HepG2 (cell line): ENCODE measurements around the gene DOHH. TPM values are rescaled to one million over a fixed set of nuclear protein-coding genes. Genes with fewer than 3 reads are reported as not detected.

Source experiments
- ATAC-seq: fragments of 200-7000 bp; cut with Tn5 transposase; 3 replicates; pipeline ENCODE4 v1.9.1; 2020; ENCODE audit warnings: mild to moderate bottlenecking, moderate library complexity
- BruUV-seq: library from RNA; stranded (reverse); fragments of 400-500 nt; replicated peaks from 2 replicates; lab custom pipeline; 2021; lab: Mats Ljungman, UMichigan
- CTCF ChIA-PET: fragments of 300-600 bp; formaldehyde crosslinking; extraction: SDS; loops from one replicate; lab custom pipeline; 2021; ENCODE audit warnings: low total read pairs, inconsistent platforms, low intra/inter-chr PET ratio; lab: Yijun Ruan, JAX
- POLR2A ChIA-PET: fragments of 350-600 bp; sonication (Branson Sonifier 250); formaldehyde crosslinking; loops from one replicate; lab custom pipeline; 2020; ENCODE audit warnings: antibody characterized with exemption, inconsistent platforms; lab: Yijun Ruan, JAX
- DNase-seq: peaks from one replicate; pipeline ENCODE4 v3.0.0-alpha.2; 2015; ENCODE audit warnings: low spot score
- FAIRE-seq: peaks from 3 replicates; lab custom pipeline; 2011; peaks lifted over from hg19 to GRCh38; lab: Jason Lieb, UNC
- H2AFZ ChIP-seq: one replicate; pipeline ENCODE4 v1.6.1; 2011; ENCODE audit warnings: low read length, inconsistent platforms
- H3K27ac ChIP-seq: fragments of 300-600 bp; 3 replicates; pipeline ENCODE4 v1.8.0; 2011; ENCODE audit warnings: mixed run types, mild to moderate bottlenecking, mixed read lengths, low read length, inconsistent platforms; ENCODE audit not compliant: insufficient read depth; ENCODE audit errors: extremely low read length
- H3K27me3 ChIP-seq, 2 experiments: fragments of 200-600 bp in 1 of 2; 2 replicates in 1 of 2; 3 replicates in 1 of 2; pipeline versions ENCODE4 v1.6.0 to v1.8.0; 2011; ENCODE audit warnings: low read length in 2 of 2, mild to moderate bottlenecking in 2 of 2, moderate library complexity in 2 of 2, inconsistent platforms in 1 of 2; ENCODE audit not compliant: insufficient read depth in 2 of 2, control insufficient read depth in 1 of 2
- H3K36me3 ChIP-seq, 2 experiments: fragments of 200-600 bp in 1 of 2; replicated peaks in 1 of 2; 2 replicates in 1 of 2; 3 replicates in 1 of 2; pipeline versions ENCODE4 v1.5.1 to v1.8.0; 2011; ENCODE audit warnings: low read length in 2 of 2, inconsistent platforms in 1 of 2; ENCODE audit not compliant: insufficient read depth in 2 of 2, control insufficient read depth in 1 of 2
- H3K4me1 ChIP-seq: 2 replicates; pipeline ENCODE4 v1.5.1; 2012; ENCODE audit warnings: low read length, inconsistent platforms; ENCODE audit not compliant: insufficient read depth
- H3K4me2 ChIP-seq: 2 replicates; pipeline ENCODE4 v1.6.0; 2011; ENCODE audit warnings: low read depth, low read length, inconsistent platforms
- H3K4me3 ChIP-seq, 3 experiments: fragments of 200-600 bp in 1 of 3; sonication (generic), shearing (Covaris generic) in 1 of 3; replicated peaks in 1 of 3; 2 replicates each; pipeline ENCODE4 v1.5.1; 2011 to 2016; ENCODE audit warnings: low read length in 3 of 3, inconsistent platforms in 2 of 3, low read depth in 2 of 3, mild to moderate bottlenecking in 2 of 3, control low read depth in 1 of 3, mixed read lengths in 1 of 3; ENCODE audit not compliant: insufficient read depth in 1 of 3
- H3K79me2 ChIP-seq: one replicate; pipeline ENCODE4 v1.6.1; 2011; ENCODE audit warnings: low read length, inconsistent platforms; ENCODE audit not compliant: insufficient read depth
- H3K9ac ChIP-seq: 2 replicates; pipeline ENCODE4 v1.6.0; 2011; ENCODE audit warnings: mild to moderate bottlenecking, low read depth, low read length, inconsistent platforms; ENCODE audit not compliant: insufficient read depth
- H3K9me3 ChIP-seq: 2 replicates; pipeline ENCODE4 v1.5.1; 2012; ENCODE audit warnings: mild to moderate bottlenecking, low read length
- H4K20me1 ChIP-seq: 2 replicates; pipeline ENCODE4 v1.6.0; 2011; ENCODE audit warnings: inconsistent platforms, mild to moderate bottlenecking, low read length, moderate library complexity; ENCODE audit not compliant: insufficient read depth
- PTBP1 ChIP-seq: fragments of 200-400 bp; formaldehyde crosslinking; IDR thresholded peaks from 2 replicates; pipeline ENCODE4 v1.6.1; 2018; ENCODE audit warnings: low read length, low read depth; ENCODE audit not compliant: poor library complexity, severe bottlenecking
- RBM22 ChIP-seq: fragments of 200-400 bp; formaldehyde crosslinking; optimal IDR thresholded peaks from 2 replicates; pipeline ENCODE3; 2017; ENCODE audit warnings: mild to moderate bottlenecking, low read length, moderate library complexity
- SMAD1 ChIP-seq: sonication (generic); formaldehyde crosslinking; IDR thresholded peaks from 2 replicates; pipeline ENCODE4 v1.4.0; 2020; ENCODE audit warnings: missing genetic modification reagents, low read depth, mild to moderate bottlenecking, borderline replicate concordance
- SMAD3 ChIP-seq: sonication (generic); formaldehyde crosslinking; IDR thresholded peaks from 2 replicates; pipeline ENCODE4 v1.4.0; 2020; ENCODE audit warnings: missing genetic modification reagents
- SMC3 ChIP-seq: IDR thresholded peaks from 2 replicates; pipeline ENCODE4 v1.6.1; 2011; ENCODE audit warnings: low read length, improper control_type of control experiment
- ZBTB3 ChIP-seq: sonication (generic); formaldehyde crosslinking; IDR thresholded peaks from 2 replicates; pipeline ENCODE4 v1.4.0; 2020; ENCODE audit warnings: low read depth, mild to moderate bottlenecking, moderate library complexity, missing genetic modification reagents, borderline replicate concordance
- ZFX ChIP-seq: sonication (generic); formaldehyde crosslinking; IDR thresholded peaks from 2 replicates; pipeline ENCODE4 v1.4.0; 2020; ENCODE audit warnings: mild to moderate bottlenecking, low read depth, missing genetic modification reagents, moderate library complexity
- ZNF34 ChIP-seq: sonication (generic); formaldehyde crosslinking; IDR thresholded peaks from 2 replicates; pipeline ENCODE4 v1.4.0; 2020; ENCODE audit warnings: mild to moderate bottlenecking, missing genetic modification reagents, borderline replicate concordance
- ZNF619 ChIP-seq: sonication (generic); formaldehyde crosslinking; IDR thresholded peaks from 2 replicates; pipeline ENCODE4 v1.4.0; 2020; ENCODE audit warnings: mild to moderate bottlenecking, missing genetic modification reagents
- ZNF776 ChIP-seq: sonication (generic); formaldehyde crosslinking; IDR thresholded peaks from 2 replicates; pipeline ENCODE4 v1.4.0; 2020; ENCODE audit warnings: mild to moderate bottlenecking, missing genetic modification reagents
- ZNF878 ChIP-seq: sonication (generic); formaldehyde crosslinking; IDR thresholded peaks from 2 replicates; pipeline ENCODE4 v1.8.1; 2023; ENCODE audit warnings: mild to moderate bottlenecking, missing genetic modification reagents, moderate library complexity
- WGBS: methylation state at CpG from one replicate; pipeline ENCODE4 v1.1.6; 2017; ENCODE audit warnings: low lambda C conversion rate; 5-methylcytosine and 5-hydroxymethylcytosine counted together
- in situ Hi-C: cut with HindIII; loops from 2 replicates; pipeline ENCODE4 v1.10.0; 2017; ENCODE audit warnings: low pct_unique_long_range_greater_than_20kb; ENCODE audit not compliant: extremely low pct_ligation_motif_present
- intact Hi-C: fragments of 100-400 bp; cut with micrococcal nuclease; formaldehyde crosslinking; loops from one replicate; pipeline ENCODE4 v1.10.0; 2022; ENCODE audit not compliant: unreplicated experiment
- polyA plus RNA-seq, 8 experiments: library from polyadenylated mRNA; depleted of rRNA in 3 of 8; stranded (reverse) in 7 of 8; unstranded in 1 of 8; fragments of >200 nt; fragmentation: Illumina TruSeq in 4 of 8; extraction: Trizol in 4 of 8; gene quantifications; 2 replicates each; pipeline versions ENCODE4 v1.2.1 to v1.2.3, GENCODE V29; 2011 to 2016; ENCODE audit warnings: low read depth in 4 of 8, missing spikeins in 1 of 8, mixed read lengths in 1 of 8; ENCODE audit not compliant: insufficient read depth in 1 of 8
- total RNA-seq, 5 experiments: library from RNA; depleted of rRNA; stranded (reverse); fragments of >200 nt; fragmentation: Illumina TruSeq; extraction: Trizol; gene quantifications; 2 replicates each; pipeline ENCODE4 v1.2.3, GENCODE V29; 2016; ENCODE audit warnings: low read depth in 1 of 5
- TF ChIP-seq, protein P1 (sequence below): fragments of 450-650 bp; IDR thresholded peaks from 2 replicates; pipeline ENCODE4 v1.6.1; 2016
- TF ChIP-seq, protein P2 (sequence below): sonication (generic); formaldehyde crosslinking; IDR thresholded peaks from 2 replicates; pipeline ENCODE4 v1.4.0; 2020; ENCODE audit warnings: missing genetic modification reagents, mild to moderate bottlenecking, borderline replicate concordance
- TF ChIP-seq, protein P3 (sequence below): sonication (generic); formaldehyde crosslinking; IDR thresholded peaks from 2 replicates; pipeline ENCODE4 v1.4.0; 2020; ENCODE audit warnings: mild to moderate bottlenecking, missing genetic modification reagents

The DOHH gene
- total and polyA plus RNA-seq, 2 of the 13 experiments (the other 11 are each of a cell fraction or from before 2014, with no cell fraction given), result 3.5 to 13.7 TPM

DNA sequence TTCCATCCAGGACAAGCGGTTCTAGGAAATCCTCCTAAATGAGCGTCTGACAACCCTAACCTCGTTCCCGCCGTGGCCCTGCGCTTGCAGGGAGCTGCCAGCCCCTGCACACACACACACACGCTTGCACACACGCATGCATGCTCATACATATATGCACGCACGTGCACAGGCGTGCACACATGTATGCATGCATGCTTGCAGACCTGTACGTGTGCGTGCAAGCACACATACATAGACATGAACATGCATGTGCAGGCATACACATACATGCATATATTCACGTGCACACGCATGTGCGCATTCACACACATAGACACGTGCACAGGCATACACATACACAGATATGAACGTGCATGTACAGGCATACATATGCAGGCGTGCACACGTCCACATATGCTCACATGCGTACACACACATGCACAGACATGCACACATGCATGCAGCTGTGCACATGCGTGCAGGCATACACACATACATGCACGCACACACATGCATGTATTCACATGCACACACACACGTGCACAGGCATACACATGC is 55.7 kb downstream of the DOHH start:
- ChIA-PET CTCF (no interaction called here), POLR2A (no interaction called here)
- Histone ChIP-seq H3K36me3 (peaks cover 4 to 9% of the 10 kb centered on the region in 2 experiments; a peak in 4 of 5 replicates), H3K79me2 (no peaks in the 10 kb centered on the region), H3K27me3 (no peaks in the 10 kb centered on the region), H3K4me1 (peaks cover 20% of the 10 kb centered on the region), H3K4me3 (no peak overlapping the region), H2AFZ (no peak overlapping the region), H3K9me3 (no peaks in the 10 kb centered on the region), H4K20me1 (no peaks in the 10 kb centered on the region; the same call in 1 of the 2 replicates), H3K4me2 (no peak overlapping the region), H3K27ac (no peak overlapping the region), H3K9ac (no peak overlapping the region)
- WGBS, result 96% methylated on average over 23 of the region's 24 CpGs
- ATAC-seq (no peak), FAIRE-seq (no peak), DNase-seq (no peak)
- intact Hi-C loops (no loop called here), in situ Hi-C loops (no loop called here)
- BruUV-seq, result no TSS peak
- no peak for TF ChIP-seq ZNF619 (CRISPR knock-in tag)
- TF ChIP-seq, protein P1, sequence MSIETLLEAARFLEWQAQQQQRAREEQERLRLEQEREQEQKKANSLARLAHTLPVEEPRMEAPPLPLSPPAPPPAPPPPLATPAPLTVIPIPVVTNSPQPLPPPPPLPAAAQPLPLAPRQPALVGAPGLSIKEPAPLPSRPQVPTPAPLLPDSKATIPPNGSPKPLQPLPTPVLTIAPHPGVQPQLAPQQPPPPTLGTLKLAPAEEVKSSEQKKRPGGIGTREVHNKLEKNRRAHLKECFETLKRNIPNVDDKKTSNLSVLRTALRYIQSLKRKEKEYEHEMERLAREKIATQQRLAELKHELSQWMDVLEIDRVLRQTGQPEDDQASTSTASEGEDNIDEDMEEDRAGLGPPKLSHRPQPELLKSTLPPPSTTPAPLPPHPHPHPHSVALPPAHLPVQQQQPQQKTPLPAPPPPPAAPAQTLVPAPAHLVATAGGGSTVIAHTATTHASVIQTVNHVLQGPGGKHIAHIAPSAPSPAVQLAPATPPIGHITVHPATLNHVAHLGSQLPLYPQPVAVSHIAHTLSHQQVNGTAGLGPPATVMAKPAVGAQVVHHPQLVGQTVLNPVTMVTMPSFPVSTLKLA, result peak; percentile 61
- TF ChIP-seq, protein P2, sequence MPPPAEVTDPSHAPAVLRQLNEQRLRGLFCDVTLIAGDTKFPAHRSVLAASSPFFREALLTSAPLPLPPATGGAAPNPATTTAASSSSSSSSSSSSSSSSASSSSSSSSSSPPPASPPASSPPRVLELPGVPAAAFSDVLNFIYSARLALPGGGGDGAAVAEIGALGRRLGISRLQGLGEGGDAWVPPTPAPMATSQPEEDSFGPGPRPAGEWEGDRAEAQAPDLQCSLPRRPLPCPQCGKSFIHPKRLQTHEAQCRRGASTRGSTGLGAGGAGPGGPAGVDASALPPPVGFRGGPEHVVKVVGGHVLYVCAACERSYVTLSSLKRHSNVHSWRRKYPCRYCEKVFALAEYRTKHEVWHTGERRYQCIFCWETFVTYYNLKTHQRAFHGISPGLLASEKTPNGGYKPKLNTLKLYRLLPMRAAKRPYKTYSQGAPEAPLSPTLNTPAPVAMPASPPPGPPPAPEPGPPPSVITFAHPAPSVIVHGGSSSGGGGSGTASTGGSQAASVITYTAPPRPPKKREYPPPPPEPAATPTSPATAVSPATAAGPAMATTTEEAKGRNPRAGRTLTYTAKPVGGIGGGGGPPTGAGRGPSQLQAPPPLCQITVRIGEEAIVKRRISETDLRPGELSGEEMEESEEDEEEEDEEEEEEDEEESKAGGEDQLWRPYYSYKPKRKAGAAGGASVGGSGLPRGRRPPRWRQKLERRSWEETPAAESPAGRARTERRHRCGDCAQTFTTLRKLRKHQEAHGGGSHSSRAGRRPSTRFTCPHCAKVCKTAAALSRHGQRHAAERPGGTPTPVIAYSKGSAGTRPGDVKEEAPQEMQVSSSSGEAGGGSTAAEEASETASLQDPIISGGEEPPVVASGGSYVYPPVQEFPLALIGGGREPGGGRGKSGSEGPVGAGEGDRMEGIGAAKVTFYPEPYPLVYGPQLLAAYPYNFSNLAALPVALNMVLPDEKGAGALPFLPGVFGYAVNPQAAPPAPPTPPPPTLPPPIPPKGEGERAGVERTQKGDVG (CRISPR knock-in tag), result no peak
- TF ChIP-seq ZNF776 (CRISPR knock-in tag), result 0 out of 2 replicates have a peak, but pooled peaks have one; percentile 35
- TF ChIP-seq SMAD1 (CRISPR knock-in tag), result no peak
- no peak for TF ChIP-seq ZBTB3 (CRISPR knock-in tag)
- no peak for TF ChIP-seq PTBP1
- TF ChIP-seq, protein P3, sequence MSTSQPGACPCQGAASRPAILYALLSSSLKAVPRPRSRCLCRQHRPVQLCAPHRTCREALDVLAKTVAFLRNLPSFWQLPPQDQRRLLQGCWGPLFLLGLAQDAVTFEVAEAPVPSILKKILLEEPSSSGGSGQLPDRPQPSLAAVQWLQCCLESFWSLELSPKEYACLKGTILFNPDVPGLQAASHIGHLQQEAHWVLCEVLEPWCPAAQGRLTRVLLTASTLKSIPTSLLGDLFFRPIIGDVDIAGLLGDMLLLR (CRISPR knock-in tag), result 0 out of 2 replicates have a peak, but pooled peaks have one; percentile 15
- no peak for TF ChIP-seq ZNF34 (CRISPR knock-in tag)
- TF ChIP-seq SMAD3 (CRISPR knock-in tag), result no peak
- no peak for TF ChIP-seq ZFX (CRISPR knock-in tag)
- TF ChIP-seq ZNF878, result no peak
- no peak for TF ChIP-seq RBM22
- TF ChIP-seq SMC3, result no peak
